SIG-M5 (cell line): ENCODE results near the gene TARS2.

Experiments
- DNase-seq: peaks from one replicate; lab custom pipeline; 2025; lab: John Stamatoyannopoulos, UW

TARS2 gene, protein sequence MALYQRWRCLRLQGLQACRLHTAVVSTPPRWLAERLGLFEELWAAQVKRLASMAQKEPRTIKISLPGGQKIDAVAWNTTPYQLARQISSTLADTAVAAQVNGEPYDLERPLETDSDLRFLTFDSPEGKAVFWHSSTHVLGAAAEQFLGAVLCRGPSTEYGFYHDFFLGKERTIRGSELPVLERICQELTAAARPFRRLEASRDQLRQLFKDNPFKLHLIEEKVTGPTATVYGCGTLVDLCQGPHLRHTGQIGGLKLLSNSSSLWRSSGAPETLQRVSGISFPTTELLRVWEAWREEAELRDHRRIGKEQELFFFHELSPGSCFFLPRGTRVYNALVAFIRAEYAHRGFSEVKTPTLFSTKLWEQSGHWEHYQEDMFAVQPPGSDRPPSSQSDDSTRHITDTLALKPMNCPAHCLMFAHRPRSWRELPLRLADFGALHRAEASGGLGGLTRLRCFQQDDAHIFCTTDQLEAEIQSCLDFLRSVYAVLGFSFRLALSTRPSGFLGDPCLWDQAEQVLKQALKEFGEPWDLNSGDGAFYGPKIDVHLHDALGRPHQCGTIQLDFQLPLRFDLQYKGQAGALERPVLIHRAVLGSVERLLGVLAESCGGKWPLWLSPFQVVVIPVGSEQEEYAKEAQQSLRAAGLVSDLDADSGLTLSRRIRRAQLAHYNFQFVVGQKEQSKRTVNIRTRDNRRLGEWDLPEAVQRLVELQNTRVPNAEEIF

DNA sequence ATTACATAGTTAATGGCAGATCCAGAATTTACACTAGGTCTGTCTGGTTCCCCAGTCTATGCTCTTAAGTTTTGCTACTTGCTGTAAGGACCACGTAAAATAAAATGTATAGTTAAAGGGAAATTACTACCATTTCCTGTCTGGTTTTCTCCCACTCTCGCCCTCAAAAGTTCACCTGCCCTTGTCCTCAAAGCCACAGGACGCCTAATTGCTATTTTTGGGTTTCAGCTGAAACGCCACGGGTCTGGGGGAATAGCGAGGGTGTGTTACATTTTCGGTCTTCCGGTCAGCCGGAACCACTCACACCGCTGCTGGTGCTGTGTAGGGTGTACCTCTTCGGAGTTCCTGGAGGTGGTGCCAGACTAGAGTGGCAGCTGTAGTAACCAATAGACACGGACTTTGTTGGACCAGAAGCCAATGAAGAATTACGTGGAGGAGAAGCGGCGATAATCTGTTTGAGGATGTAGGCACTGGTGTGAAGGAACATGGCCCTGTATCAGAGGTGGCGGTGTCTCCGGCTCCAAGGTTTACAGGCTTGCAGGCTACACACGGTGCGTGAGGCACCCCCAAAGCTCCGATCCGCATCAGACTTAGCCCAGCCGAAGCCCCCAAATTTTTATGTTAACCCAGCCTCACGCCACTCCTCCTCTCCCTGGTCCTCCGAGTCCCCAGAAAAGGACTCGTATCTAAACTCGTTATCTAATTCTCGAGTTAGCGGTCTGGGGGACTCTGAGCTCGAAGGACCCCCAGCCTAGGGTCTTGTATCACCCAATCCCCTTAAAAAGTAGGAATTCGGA, at the start of gene TARS2:
Gene TARS2 (plus strand): TSS at position 454 of the 797 bp plus-strand sequence. CDS start 32 bp downstream, at position 486.
- DNase-seq: peak; percentile 99

DNA sequence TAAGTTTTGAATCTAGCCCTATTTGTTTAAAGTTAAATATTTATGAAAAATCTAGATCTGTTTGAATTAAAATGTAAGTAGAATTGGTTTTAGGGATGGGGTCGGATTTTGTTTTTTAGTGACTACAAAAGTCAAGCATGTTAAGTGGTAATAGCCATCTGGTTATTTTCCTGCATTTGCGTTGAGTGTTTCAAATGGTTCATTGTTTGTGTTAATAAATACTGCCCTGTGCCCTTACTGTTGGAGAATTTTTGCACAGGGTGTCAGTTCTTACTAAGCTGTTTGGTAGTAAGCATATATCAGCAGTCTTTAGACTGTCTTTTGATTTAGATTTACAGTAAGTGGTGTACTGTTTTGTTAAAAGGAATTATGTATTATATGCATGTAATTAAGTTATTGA, 46.1 kb upstream of the TARS2 start:
- no peak for DNase-seq

DNA sequence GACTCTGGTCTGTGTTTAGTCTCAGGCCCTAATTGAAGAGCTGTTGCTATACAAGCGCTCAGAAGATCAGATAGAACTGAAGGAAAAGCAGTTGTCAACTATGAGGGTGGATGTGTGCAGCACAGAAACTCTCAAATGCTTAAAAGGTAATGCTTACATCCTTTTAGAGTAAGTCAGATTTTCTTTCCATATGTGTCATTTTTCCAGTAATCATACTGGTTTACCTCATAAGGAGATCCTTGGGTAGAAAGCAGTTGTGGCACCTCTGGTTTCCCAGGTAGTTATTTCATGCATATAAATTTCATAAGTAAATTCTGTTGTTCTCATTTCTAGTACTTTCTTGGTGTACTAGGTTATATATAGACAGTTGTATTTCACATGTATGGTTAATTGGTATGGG, 43.0 kb upstream of the TARS2 start:
- DNase-seq: no peak

DNA sequence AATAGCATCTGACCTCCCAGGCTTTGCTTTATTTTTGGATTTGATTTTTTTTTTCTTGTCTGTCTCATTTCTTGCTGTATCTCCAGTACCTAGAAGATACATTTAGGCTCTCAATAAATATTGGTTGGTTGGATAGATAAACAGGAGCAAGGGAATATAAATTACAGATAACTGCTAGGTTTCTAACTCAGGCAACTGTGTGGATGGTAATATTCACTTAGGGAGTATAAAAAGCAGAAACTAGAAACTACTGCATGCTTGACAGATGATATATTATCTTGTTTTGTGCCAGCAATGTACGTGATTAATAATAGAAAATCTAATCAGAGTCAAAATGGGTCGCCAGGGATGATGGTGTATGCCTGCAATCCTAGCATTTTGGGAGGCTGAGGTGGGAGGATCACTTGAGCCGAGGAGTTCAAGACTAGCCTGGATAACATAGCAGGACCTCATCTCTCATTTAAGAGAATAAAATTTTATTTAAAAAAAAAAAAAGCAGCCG, 31.0 kb upstream of the TARS2 start:
- no peak for DNase-seq

DNA sequence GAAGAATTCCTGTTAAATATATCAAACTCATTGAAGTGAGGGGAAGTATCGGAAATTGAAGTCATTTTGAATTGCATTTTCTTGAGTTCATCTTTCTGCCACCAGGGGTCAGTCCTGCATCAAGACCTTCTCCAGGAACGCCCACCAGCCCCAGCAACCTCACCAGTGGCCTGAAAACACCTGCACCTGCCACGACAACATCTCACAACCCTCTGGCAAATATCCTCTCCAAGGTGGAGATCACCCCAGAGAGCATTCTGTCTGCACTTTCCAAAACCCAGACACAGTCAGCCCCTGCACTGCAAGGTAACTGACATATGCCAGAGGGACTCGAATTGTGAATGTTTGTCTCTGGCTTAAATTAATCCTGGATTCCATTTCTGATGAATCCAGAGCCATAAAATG, 22.8 kb upstream of the TARS2 start:
- DNase-seq: no peak

DNA sequence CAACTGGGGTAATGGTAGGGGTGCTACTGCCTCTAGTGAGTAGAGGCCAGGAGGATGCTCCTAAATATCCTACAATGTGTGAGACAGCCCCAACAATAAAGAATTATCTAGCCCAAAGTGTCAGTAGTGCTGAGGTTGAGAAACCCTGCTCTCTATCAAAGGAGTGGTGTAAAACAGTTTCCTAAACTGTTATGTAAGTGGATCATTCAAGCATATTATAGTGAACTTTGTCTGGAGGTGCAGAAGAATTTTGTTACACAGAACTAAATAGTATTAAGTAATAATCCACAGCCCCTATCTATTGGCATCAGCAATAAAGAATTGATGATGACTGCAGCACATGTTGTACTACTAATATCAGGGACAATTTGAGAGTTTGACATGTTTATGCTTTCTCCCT, 20.3 kb upstream of the TARS2 start:
- no peak for DNase-seq

DNA sequence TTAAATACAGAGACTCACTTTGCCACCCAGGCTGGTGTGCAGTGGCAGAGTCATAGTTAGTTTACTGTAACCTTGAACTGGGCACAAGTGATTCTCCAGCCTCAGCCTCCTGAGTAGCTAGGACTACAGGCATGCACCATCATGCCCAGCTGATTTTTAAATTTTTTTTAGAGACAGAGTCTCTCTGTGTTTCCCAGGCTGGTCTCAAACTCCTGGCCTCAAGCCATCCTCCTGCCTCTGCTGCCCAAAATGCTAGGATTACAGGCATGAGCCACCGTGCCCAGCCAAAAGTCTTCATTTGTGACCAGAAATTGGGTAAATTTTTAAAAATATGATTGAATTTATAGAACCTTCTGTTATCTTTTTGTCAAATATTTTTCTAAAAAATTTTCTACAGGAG, 17.9 kb upstream of the TARS2 start:
- DNase-seq: no peak

DNA sequence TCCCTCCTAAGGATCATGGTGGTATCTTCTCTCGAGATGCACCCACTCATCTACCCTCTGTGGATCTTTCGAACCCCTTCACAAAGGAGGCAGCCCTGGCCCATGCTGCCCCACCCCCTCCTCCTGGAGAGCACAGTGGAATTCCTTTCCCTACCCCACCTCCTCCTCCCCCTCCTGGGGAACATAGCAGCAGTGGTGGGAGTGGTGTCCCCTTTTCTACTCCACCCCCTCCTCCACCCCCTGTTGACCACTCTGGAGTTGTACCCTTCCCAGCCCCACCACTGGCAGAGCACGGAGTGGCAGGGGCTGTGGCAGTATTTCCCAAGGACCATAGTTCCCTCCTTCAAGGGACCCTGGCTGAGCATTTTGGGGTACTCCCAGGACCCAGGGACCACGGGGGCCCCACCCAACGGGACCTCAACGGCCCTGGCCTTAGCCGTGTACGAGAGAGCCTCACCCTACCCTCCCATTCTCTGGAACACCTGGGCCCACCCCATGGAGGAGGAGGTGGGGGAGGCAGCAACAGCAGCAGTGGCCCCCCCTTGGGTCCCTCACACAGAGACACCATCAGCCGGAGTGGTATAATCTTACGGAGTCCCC, 14.5 kb upstream of the TARS2 start:
- no peak for DNase-seq

DNA sequence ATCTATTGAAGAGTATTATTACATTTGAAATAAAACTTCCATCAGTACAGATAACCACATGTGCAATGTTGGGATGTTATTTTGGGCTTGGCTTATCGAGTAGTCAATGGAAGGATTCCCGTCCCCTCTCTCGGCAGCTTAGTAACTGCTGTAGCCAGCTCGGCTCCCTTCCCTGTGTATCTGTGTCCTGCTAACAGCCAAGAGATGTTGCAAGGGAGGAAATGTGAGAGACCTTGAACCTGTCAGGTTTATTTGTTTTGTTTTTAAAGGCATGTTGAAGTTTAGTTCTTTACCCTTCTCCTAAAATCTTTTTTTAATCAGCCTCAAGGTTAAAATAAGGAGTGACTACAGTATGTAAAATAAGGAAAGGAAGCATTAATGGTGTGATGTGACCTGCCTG, 13.6 kb upstream of the TARS2 start:
- DNase-seq: no peak

DNA sequence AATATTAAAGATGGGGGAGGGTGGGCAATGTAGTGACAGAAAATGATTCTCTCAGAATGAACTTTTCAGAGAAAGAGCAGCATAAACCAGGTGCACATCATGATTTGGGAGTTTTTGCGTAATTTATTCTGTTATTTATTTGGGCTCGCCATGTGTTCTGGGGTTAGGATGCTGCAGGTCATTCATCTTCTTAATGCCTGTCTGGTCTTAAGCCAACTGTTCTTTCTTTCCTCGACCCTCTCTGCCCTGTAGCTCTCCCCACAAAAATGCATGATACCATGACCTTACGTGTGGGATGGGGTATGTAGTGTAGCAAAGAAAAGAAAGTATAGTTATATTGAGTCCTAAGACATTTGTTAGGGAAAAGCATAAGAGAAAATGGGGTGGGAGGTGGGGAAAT, 12.3 kb upstream of the TARS2 start:
- no peak for DNase-seq

DNA sequence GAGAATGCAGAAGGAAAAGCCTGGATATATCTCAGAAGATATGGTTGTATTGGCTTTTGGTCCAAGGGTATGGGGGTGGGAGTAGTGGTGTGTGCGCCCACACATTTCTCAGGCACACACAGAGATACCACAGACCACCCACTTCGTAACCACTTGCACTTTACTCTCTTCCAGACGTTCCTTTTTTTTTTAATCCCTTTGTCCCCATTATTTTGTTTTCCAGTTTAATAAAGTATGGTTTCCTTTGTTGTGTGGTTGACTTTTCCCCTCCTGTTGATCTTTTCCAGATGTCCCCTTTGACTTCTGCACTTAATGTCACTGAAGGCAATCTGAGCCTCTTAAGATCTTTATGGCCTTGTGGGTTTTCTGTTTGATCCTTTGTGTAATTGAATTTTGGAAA, 10.5 kb upstream of the TARS2 start:
- DNase-seq: no peak

DNA sequence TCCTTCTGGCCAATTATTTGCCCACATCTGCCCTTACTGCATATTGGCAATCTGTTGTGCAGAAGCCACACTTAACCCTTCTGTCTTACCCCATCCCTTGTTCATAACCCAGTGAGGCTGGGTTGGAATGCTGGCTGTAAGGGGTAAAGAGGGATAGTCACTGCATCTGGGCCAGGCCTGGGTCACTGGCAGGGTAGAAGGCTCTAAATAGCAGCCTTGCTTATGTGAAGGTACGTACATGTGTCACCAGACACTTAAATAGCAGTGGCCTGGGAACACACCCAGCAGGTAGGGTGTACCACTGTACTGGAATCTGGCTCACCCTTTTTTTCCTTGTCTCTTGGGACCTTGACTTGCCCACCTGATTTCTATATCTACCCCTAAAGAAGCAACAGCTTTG, 9.9 kb upstream of the TARS2 start:
- no peak for DNase-seq

DNA sequence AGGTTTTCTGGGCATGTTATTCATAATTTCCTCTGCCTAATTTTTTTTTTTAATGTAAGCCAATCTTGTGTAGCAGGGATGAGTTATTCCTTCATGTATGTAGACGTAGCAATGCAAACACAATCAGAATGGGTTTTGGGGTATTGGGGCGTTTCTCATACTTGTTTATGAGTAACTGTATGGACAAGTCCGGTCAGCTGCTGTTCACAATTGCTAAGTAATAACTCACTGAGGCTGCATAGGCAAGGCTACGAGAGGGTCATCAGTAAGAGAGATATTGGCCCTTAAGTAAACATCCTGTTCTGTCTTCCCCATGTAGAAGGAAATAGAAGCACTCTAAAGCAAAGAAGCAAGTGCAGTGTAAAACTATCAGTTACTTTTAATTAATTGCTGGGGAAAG, 9.5 kb upstream of the TARS2 start:
- DNase-seq: no peak

DNA sequence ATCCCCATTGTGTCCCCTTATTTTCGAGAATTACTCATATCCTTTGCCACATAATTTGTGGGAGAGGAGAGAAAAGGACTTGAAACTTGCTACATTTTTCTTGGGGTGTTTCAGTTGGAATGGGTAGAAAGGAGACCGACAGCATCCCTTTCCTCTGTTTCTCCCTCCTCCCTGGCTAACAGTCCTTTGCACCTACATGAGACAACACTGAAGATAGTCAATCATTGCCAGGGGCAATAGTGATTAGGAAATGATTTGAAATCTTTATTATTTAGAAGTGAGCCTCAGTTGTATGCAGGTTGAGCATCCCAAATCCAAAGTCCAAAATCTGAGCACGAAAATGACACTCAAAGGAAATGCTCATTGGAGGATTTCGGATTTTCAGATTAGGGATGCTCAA, 7.8 kb upstream of the TARS2 start:
- DNase-seq: no peak

DNA sequence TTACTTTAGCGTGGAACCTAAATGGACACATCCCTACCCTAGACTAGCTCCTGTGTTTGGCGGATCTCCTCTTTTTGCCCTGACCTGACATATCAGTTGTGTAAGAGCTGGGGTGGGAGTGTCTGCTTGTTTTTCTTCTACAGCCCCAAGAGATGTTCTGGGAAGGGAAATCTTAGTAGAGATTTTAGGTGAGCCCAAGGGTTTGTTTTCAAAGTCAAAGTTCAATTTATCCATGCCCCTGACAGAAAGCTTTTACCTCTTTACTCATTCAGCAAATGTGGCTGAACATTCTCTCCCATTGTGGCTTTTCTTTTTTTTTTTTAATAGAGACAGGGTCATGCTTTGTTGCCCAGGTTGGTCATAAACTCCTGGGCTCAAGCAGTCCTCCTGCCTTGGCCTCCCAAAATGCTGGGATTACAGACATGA, 7.3 kb upstream of the TARS2 start:
- DNase-seq: no peak

DNA sequence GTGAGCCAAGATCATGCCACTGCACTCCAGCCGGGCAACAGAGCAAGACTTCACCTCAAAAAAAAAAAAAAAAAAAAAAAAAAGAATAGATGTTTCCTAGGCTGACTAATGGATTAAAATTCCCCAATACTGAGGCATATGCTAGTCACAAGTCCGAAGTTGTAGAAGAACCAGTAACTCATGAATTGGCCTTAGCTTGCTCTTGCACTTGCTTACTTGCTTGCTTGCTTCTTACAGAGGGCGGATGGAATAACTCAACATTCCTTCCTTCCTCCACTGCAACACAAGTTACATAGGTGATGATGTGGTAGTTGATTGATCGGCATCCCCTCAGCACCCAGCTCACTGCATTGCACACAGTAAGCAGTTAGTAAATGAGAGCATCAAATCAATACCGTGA, 2.8 kb upstream of the TARS2 start:
- no peak for DNase-seq

DNA sequence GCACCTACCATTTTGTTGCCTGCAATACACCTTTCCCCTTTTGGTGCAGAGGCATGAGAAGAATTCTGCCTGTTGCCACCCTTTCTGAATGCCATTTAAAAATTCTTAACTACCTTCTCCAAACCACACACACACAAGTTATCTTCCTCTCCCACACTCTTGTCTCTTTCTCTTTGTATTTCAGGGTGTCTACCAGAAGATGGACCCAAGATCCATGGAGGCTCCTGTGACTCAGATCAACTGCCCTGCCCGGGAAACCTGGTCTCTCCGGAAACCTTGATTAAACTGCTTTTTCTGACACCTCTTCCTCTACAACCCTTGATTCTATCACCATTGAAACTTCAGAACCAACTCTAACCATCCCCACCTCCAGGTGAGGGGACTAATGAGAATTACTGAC, 2.4 kb upstream of the TARS2 start:
- no peak for DNase-seq

DNA sequence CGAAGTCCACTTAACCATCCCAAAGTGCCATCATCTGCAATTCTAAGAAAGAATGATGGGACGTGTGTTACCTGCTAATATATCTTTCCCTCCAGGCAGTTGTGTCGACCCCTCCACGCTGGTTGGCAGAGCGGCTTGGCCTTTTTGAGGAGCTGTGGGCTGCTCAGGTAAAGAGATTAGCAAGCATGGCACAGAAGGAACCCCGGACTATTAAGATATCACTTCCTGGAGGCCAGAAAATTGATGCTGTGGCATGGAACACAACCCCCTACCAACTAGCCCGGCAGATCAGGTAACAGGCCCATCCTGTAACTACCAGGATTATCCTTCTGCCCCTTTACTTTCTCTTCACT, 520 bp downstream of the TARS2 start:
- DNase-seq: no peak

DNA sequence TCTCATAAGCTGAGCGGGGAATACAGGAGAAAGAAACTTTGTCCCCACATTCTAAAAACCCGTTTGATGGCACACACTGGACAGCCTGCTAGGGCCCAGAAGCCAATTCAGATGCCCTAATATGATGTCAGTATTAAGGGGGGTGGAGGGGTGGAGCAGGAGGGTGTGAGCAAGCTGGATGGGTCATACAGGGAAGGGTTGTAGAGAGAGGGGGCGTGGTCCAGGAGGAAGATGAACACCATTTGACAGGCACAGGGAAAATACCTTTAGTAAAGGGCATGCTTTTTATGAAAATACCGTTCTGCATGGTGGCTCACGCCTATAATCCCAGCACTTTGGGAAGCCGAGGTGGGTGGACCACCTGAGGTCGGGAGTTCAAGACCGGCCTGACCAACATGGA, 6.0 kb downstream of the TARS2 start:
- DNase-seq: no peak

DNA sequence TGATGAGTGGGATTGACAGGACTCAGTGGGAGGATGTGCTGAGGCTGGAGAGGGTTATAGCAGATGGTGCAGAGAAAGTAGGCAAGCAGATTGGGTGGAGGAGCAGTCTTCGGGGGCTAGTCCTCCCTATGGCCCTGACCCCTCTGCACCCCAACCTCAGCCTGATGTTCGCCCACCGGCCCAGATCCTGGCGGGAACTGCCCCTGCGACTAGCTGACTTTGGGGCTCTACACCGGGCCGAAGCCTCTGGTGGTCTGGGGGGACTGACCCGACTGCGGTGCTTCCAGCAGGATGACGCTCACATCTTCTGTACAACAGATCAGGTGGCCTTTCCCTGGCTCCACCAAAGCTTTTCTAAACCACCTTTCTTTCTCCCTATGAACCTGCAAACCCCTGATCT, 11.1 kb downstream of the TARS2 start:
- DNase-seq: no peak

DNA sequence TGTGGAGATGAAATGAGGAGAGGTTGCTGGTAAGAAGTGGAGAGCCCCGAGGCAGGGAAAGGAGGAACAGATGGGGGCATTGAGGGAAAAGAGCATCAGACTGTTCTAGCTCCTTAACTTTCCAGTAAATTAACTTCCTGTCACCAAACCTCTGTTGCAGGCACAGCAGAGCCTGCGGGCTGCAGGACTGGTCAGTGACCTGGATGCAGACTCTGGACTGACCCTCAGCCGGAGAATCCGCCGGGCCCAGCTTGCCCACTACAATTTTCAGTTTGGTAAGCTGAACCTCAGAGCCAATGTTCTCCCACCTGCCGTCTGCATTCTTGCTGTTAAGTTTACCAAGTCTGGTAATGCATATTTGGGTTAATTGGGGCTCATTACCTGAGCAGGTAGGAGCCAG, 18.2 kb downstream of the TARS2 start:
- DNase-seq: no peak
